HepG2 (cell line): Measurements from ENCODE around the gene FAF1. TPM values are rescaled to one million over a fixed set of nuclear protein-coding genes. Genes with fewer than 3 reads are reported as not detected.

Source experiments
- MAFG ChIP-seq: sonication (generic); formaldehyde crosslinking; IDR thresholded peaks from 2 replicates; pipeline ENCODE4 v1.5.1; 2020; ENCODE audit warnings: mild to moderate bottlenecking, missing genetic modification reagents
- RXRB ChIP-seq: IDR thresholded peaks from 2 replicates; pipeline ENCODE4 v1.6.1; 2016; ENCODE audit warnings: borderline replicate concordance, missing genetic modification reagents, missing compliant biosample characterization
- TCF12 ChIP-seq, 2 experiments: fragments of 450-650 bp in 1 of 2; sonication (generic) in 1 of 2; formaldehyde crosslinking in 1 of 2; IDR thresholded peaks; 2 replicates each; pipeline versions ENCODE4 v1.6.1 to v1.8.0; 2017 to 2022; ENCODE audit warnings: antibody characterized with exemption in 1 of 2, mild to moderate bottlenecking in 1 of 2, missing genetic modification reagents in 1 of 2, moderate library complexity in 1 of 2
- ZBTB20 ChIP-seq: sonication (generic); formaldehyde crosslinking; IDR thresholded peaks from 2 replicates; pipeline ENCODE4 v1.8.1; 2023; ENCODE audit warnings: missing genetic modification reagents, low read depth, mild to moderate bottlenecking, borderline replicate concordance
- ZNF780A ChIP-seq: sonication (generic); formaldehyde crosslinking; IDR thresholded peaks from 2 replicates; pipeline ENCODE4 v1.8.0; 2022; ENCODE audit warnings: mild to moderate bottlenecking, missing genetic modification reagents, moderate library complexity
- polyA plus RNA-seq, 8 experiments: library from polyadenylated mRNA; depleted of rRNA in 3 of 8; stranded (reverse) in 7 of 8; unstranded in 1 of 8; fragments of >200 nt; fragmentation: Illumina TruSeq in 4 of 8; extraction: Trizol in 4 of 8; gene quantifications; 2 replicates each; pipeline versions ENCODE4 v1.2.1 to v1.2.3, GENCODE V29; 2011 to 2016; ENCODE audit warnings: low read depth in 4 of 8, missing spikeins in 1 of 8, mixed read lengths in 1 of 8; ENCODE audit not compliant: insufficient read depth in 1 of 8
- total RNA-seq, 5 experiments: library from RNA; depleted of rRNA; stranded (reverse); fragments of >200 nt; fragmentation: Illumina TruSeq; extraction: Trizol; gene quantifications; 2 replicates each; pipeline ENCODE4 v1.2.3, GENCODE V29; 2016; ENCODE audit warnings: low read depth in 1 of 5
- TF ChIP-seq, protein P1 (sequence below): sonication (generic); formaldehyde crosslinking; IDR thresholded peaks from 2 replicates; pipeline ENCODE4 v1.9.0; 2021; ENCODE audit warnings: missing genetic modification reagents, borderline replicate concordance
- TF ChIP-seq, protein P2 (sequence below): IDR thresholded peaks from 2 replicates; pipeline ENCODE4 v1.6.1; 2016
- TF ChIP-seq, protein P3 (sequence below): sonication (generic); formaldehyde crosslinking; IDR thresholded peaks from 2 replicates; pipeline ENCODE4 v1.5.0; 2020; ENCODE audit warnings: mild to moderate bottlenecking, missing genetic modification reagents

Gene FAF1
- total and polyA plus RNA-seq, 2 of the 13 experiments (the other 11 are each of a cell fraction or from before 2014, with no cell fraction given): 19.4 to 63.3 TPM

DNA sequence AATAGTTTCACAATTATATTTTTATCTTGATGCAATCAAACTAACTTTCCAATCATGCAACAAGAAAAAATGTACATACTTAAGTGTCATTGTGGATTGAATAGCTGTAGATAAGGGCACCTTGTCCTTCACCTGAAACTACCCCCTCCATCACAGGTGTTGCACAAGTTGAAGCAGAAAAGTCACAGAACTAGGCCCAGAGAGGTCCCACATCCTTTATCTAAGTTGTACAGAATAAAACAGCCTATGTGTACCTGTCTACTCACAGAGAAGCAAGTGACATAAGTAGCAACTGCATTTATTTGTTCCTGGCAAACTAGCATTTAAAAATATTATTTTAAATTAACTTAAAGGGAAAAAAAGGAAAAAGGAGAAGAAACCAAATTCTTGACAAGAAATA is 256.8 kb downstream of the FAF1 start (continued):
- TF ChIP-seq RXRB (no peak), TCF12 (IDR thresholded peaks at IDR 0.05) (no peak), TCF12 (CRISPR knock-in tag; IDR thresholded peaks at IDR 0.05) (no peak), ZNF780A (CRISPR knock-in tag) (no peak), ZBTB20 (no peak), MAFG (CRISPR knock-in tag) (no peak)
- TF ChIP-seq, protein P1, sequence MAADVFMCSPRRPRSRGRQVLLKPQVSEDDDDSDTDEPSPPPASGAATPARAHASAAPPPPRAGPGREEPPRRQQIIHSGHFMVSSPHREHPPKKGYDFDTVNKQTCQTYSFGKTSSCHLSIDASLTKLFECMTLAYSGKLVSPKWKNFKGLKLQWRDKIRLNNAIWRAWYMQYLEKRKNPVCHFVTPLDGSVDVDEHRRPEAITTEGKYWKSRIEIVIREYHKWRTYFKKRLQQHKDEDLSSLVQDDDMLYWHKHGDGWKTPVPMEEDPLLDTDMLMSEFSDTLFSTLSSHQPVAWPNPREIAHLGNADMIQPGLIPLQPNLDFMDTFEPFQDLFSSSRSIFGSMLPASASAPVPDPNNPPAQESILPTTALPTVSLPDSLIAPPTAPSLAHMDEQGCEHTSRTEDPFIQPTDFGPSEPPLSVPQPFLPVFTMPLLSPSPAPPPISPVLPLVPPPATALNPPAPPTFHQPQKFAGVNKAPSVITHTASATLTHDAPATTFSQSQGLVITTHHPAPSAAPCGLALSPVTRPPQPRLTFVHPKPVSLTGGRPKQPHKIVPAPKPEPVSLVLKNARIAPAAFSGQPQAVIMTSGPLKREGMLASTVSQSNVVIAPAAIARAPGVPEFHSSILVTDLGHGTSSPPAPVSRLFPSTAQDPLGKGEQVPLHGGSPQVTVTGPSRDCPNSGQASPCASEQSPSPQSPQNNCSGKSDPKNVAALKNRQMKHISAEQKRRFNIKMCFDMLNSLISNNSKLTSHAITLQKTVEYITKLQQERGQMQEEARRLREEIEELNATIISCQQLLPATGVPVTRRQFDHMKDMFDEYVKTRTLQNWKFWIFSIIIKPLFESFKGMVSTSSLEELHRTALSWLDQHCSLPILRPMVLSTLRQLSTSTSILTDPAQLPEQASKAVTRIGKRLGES (CRISPR knock-in tag): no peak
- TF ChIP-seq, protein P2, sequence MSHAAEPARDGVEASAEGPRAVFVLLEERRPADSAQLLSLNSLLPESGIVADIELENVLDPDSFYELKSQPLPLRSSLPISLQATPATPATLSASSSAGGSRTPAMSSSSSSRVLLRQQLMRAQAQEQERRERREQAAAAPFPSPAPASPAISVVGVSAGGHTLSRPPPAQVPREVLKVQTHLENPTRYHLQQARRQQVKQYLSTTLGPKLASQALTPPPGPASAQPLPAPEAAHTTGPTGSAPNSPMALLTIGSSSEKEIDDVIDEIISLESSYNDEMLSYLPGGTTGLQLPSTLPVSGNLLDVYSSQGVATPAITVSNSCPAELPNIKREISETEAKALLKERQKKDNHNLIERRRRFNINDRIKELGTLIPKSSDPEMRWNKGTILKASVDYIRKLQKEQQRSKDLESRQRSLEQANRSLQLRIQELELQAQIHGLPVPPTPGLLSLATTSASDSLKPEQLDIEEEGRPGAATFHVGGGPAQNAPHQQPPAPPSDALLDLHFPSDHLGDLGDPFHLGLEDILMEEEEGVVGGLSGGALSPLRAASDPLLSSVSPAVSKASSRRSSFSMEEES (CRISPR knock-in tag): no peak
- TF ChIP-seq, protein P3, sequence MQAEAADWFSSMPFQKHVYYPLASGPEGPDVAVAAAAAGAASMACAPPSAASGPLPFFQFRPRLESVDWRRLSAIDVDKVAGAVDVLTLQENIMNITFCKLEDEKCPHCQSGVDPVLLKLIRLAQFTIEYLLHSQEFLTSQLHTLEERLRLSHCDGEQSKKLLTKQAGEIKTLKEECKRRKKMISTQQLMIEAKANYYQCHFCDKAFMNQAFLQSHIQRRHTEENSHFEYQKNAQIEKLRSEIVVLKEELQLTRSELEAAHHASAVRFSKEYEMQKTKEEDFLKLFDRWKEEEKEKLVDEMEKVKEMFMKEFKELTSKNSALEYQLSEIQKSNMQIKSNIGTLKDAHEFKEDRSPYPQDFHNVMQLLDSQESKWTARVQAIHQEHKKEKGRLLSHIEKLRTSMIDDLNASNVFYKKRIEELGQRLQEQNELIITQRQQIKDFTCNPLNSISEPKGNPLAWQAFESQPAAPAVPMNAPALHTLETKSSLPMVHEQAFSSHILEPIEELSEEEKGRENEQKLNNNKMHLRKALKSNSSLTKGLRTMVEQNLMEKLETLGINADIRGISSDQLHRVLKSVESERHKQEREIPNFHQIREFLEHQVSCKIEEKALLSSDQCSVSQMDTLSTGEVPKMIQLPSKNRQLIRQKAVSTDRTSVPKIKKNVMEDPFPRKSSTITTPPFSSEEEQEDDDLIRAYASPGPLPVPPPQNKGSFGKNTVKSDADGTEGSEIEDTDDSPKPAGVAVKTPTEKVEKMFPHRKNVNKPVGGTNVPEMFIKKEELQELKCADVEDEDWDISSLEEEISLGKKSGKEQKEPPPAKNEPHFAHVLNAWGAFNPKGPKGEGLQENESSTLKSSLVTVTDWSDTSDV: no peak
